ENCODE measurements around the gene RPL36.

Gene RPL36

GRCh38 chr19:5691822-5692722 is 2.0 kb downstream of the RPL36 start:
- Histone ChIP-seq H3K23ac (ENCODE audit: low read depth, low read length, poor library complexity) (peak overlapping the region; percentile 92), H3K18ac (ENCODE audit: low read length) (no peak overlapping the region), H3K4me3 (ENCODE audit: low read length in 2 of 2) (peak overlapping the region; percentile 16 to 97), H3K27me3 (ENCODE audit: control insufficient read depth in 3 of 3, insufficient read depth in 3 of 3, low read depth in 1 of 3, low read length in 3 of 3) (no peaks in the 10 kb centered on the region), H3K4ac (ENCODE audit: low read length) (no peak overlapping the region), H2BK5ac (ENCODE audit: low read length) (peak overlapping the region; percentile 39), H3K4me2 (ENCODE audit: insufficient read depth, low read length, poor library complexity, severe bottlenecking) (peak overlapping the region; percentile 75), H4K8ac (ENCODE audit: low read depth, low read length) (no peak overlapping the region), H3K9ac (ENCODE audit: low read depth, low read length, poor library complexity) (no peak overlapping the region), H3K14ac (ENCODE audit: low read length) (no peak overlapping the region), H3K79me1 (ENCODE audit: low read depth, low read length) (peaks cover 45% of the 10 kb centered on the region), H4K91ac (ENCODE audit: low read depth, low read length, poor library complexity) (no peak overlapping the region), H2BK120ac (ENCODE audit: low read depth, low read length) (no peak overlapping the region), H2BK12ac (ENCODE audit: low read length) (no peak overlapping the region), H2BK15ac (ENCODE audit: low read length) (no peak overlapping the region), H3K36me3 (replicated peaks in 1 of 2; ENCODE audit: control insufficient read depth in 2 of 2, insufficient read depth in 2 of 2, low read length in 2 of 2) (peaks cover 48 to 63% of the 10 kb centered on the region in 2 donors), H2AK5ac (ENCODE audit: low read depth, low read length) (no peak overlapping the region), H2AFZ (ENCODE audit: low read length) (no peak overlapping the region), H3K9me3 (replicated peaks in 1 of 2; ENCODE audit: control insufficient read depth in 2 of 2, insufficient read depth in 1 of 2, low read depth in 1 of 2, low read length in 2 of 2) (peaks cover 0 to 4% of the 10 kb centered on the region in 2 donors), H3K4me1 (ENCODE audit: control insufficient read depth in 2 of 2, insufficient read depth in 1 of 2, low read depth in 1 of 2, low read length in 2 of 2) (peaks cover 2 to 4% of the 10 kb centered on the region in 2 donors), H3K27ac (replicated peaks; ENCODE audit: low read length) (no peak overlapping the region)
- DNase-seq (ENCODE audit: low spot score) = no peak
- WGBS, 2 donors (ENCODE audit: extremely low coverage in 2 of 2, insufficient read length in 2 of 2, insufficient replicate concordance in 1 of 2) = no CpG with 5 or more reads among the region's 42 CpGs

- Histone ChIP-seq H3K4ac (ENCODE audit: low read length) (no peak overlapping the region), H3K14ac (ENCODE audit: low read length) (no peak overlapping the region), H3K27ac (replicated peaks; ENCODE audit: low read length) (no peak overlapping the region), H3K18ac (ENCODE audit: low read length) (no peak overlapping the region), H3K4me2 (ENCODE audit: insufficient read depth, low read length, poor library complexity, severe bottlenecking) (no peak overlapping the region), H4K8ac (ENCODE audit: low read depth, low read length) (no peak overlapping the region), H2AK5ac (ENCODE audit: low read depth, low read length) (no peak overlapping the region), H3K9me3 (replicated peaks in 1 of 2; ENCODE audit: control insufficient read depth in 2 of 2, insufficient read depth in 1 of 2, low read depth in 1 of 2, low read length in 2 of 2) (peaks cover 0 to 4% of the 10 kb centered on the region in 2 donors), H3K4me3 (ENCODE audit: low read length in 2 of 2) (no peak overlapping the region), H3K27me3 (ENCODE audit: control insufficient read depth in 3 of 3, insufficient read depth in 3 of 3, low read depth in 1 of 3, low read length in 3 of 3) (no peaks in the 10 kb centered on the region), H2BK120ac (ENCODE audit: low read depth, low read length) (no peak overlapping the region), H2BK12ac (ENCODE audit: low read length) (no peak overlapping the region), H3K23ac (ENCODE audit: low read depth, low read length, poor library complexity) (peak overlapping the region; percentile 81), H3K4me1 (ENCODE audit: control insufficient read depth in 2 of 2, insufficient read depth in 1 of 2, low read depth in 1 of 2, low read length in 2 of 2) (peaks cover 2 to 4% of the 10 kb centered on the region in 2 donors), H4K91ac (ENCODE audit: low read depth, low read length, poor library complexity) (no peak overlapping the region), H2BK5ac (ENCODE audit: low read length) (peak overlapping the region; percentile 84), H2AFZ (ENCODE audit: low read length) (no peak overlapping the region), H3K36me3 (replicated peaks in 1 of 2; ENCODE audit: control insufficient read depth in 2 of 2, insufficient read depth in 2 of 2, low read length in 2 of 2) (peaks cover 50 to 70% of the 10 kb centered on the region in 2 donors), H3K79me1 (ENCODE audit: low read depth, low read length) (peaks cover 40% of the 10 kb centered on the region), H3K9ac (ENCODE audit: low read depth, low read length, poor library complexity) (no peak overlapping the region), H2BK15ac (ENCODE audit: low read length) (no peak overlapping the region)
- no peak for DNase-seq (ENCODE audit: low spot score)
- WGBS, 2 donors (ENCODE audit: extremely low coverage in 2 of 2, insufficient read length in 2 of 2, insufficient replicate concordance in 1 of 2) = no CpG with 5 or more reads among the region's 7 CpGs
Measured at GRCh38 chr19:5692723-5693194, 2.7 kb downstream of the RPL36 start.

- H3K14ac ChIP-seq (ENCODE audit: low read length) = no peak overlapping the region
Measured at GRCh38 chr19:5693195-5694166, 3.4 kb downstream of the RPL36 start.

More at GRCh38 chr19:5693195-5694166, 3.4 kb downstream of the RPL36 start:
- Histone ChIP-seq H3K27me3 (ENCODE audit: control insufficient read depth in 3 of 3, insufficient read depth in 3 of 3, low read depth in 1 of 3, low read length in 3 of 3) (no peaks in the 10 kb centered on the region), H3K18ac (ENCODE audit: low read length) (peak overlapping the region; percentile 38), H4K91ac (ENCODE audit: low read depth, low read length, poor library complexity) (no peak overlapping the region), H3K27ac (replicated peaks; ENCODE audit: low read length) (no peak overlapping the region), H3K36me3 (replicated peaks in 1 of 2; ENCODE audit: control insufficient read depth in 2 of 2, insufficient read depth in 2 of 2, low read length in 2 of 2) (peaks cover 52 to 75% of the 10 kb centered on the region in 2 donors), H2BK120ac (ENCODE audit: low read depth, low read length) (no peak overlapping the region), H3K9me3 (replicated peaks in 1 of 2; ENCODE audit: control insufficient read depth in 2 of 2, insufficient read depth in 1 of 2, low read depth in 1 of 2, low read length in 2 of 2) (peaks cover 0 to 4% of the 10 kb centered on the region in 2 donors), H3K4me3 (ENCODE audit: low read length in 2 of 2) (no peak overlapping the region), H4K8ac (ENCODE audit: low read depth, low read length) (peak overlapping the region; percentile 92), H3K23ac (ENCODE audit: low read depth, low read length, poor library complexity) (peak overlapping the region; percentile 81), H2BK12ac (ENCODE audit: low read length) (no peak overlapping the region), H3K9ac (ENCODE audit: low read depth, low read length, poor library complexity) (peak overlapping the region; percentile 79), H2AFZ (ENCODE audit: low read length) (no peak overlapping the region), H3K4me1 (ENCODE audit: control insufficient read depth in 2 of 2, insufficient read depth in 1 of 2, low read depth in 1 of 2, low read length in 2 of 2) (peaks cover 2 to 4% of the 10 kb centered on the region in 2 donors), H3K4ac (ENCODE audit: low read length) (no peak overlapping the region), H3K4me2 (ENCODE audit: insufficient read depth, low read length, poor library complexity, severe bottlenecking) (no peak overlapping the region), H2BK15ac (ENCODE audit: low read length) (no peak overlapping the region), H2AK5ac (ENCODE audit: low read depth, low read length) (no peak overlapping the region), H3K79me1 (ENCODE audit: low read depth, low read length) (peaks cover 40% of the 10 kb centered on the region), H2BK5ac (ENCODE audit: low read length) (peak overlapping the region; percentile 84)
- WGBS, 2 donors (ENCODE audit: extremely low coverage in 2 of 2, insufficient read length in 2 of 2, insufficient replicate concordance in 1 of 2) = no CpG with 5 or more reads among the region's 39 CpGs
- DNase-seq (ENCODE audit: low spot score) = no peak

Data from neuronal stem cell (in vitro differentiated cells).